HEK293 (cell line): ENCODE data around the gene CADM1.

Source experiments
- MZF1 ChIP-seq: fragments of 450-650 bp; formaldehyde crosslinking; IDR thresholded peaks from 2 replicates; pipeline ENCODE4 v1.5.1; 2017; ENCODE audit warnings: missing biosample characterization, missing genetic modification characterization, borderline replicate concordance
- OVOL3 ChIP-seq: fragments of 450-650 bp; formaldehyde crosslinking; IDR thresholded peaks from 2 replicates; pipeline ENCODE4 v1.5.1; 2016; ENCODE audit warnings: missing biosample characterization, missing genetic modification characterization
- ZNF747 ChIP-seq: fragments of 450-650 bp; formaldehyde crosslinking; IDR thresholded peaks from 2 replicates; pipeline ENCODE4 v1.5.1; 2016; ENCODE audit warnings: missing biosample characterization, missing genetic modification characterization
- ZSCAN30 ChIP-seq: fragments of 450-650 bp; IDR thresholded peaks from 2 replicates; pipeline ENCODE4 v1.5.1; 2018; ENCODE audit warnings: missing biosample characterization, mild to moderate bottlenecking, missing genetic modification characterization, moderate library complexity
- TF ChIP-seq, protein P1 (sequence below): fragments of 450-650 bp; formaldehyde crosslinking; IDR thresholded peaks from 2 replicates; pipeline ENCODE4 v1.5.1; 2016; ENCODE audit warnings: missing biosample characterization, missing genetic modification characterization
- TF ChIP-seq, protein P2 (sequence below): fragments of 450-650 bp; formaldehyde crosslinking; IDR thresholded peaks from 2 replicates; pipeline ENCODE4 v1.5.1; 2016; ENCODE audit warnings: missing biosample characterization, missing genetic modification characterization

DNA sequence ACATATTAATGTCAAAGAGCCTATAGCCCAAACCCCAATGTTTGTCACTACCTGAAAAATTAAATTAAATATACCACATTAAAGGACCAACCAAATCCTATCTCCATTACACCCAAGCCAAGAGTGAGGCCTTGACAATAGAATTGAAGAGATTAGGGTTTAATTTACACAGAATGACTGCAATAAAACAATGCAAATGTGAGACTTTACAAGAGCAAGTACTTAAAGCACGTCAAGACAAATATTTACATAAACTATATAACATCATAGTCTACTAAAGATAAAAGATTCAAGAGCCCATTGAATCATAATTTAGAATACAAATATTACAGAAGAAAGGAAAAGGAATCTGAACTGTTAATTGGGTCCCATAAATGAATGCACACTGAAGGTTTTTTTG, 85.6 kb downstream of the CADM1 start:
- TF ChIP-seq, protein P1, sequence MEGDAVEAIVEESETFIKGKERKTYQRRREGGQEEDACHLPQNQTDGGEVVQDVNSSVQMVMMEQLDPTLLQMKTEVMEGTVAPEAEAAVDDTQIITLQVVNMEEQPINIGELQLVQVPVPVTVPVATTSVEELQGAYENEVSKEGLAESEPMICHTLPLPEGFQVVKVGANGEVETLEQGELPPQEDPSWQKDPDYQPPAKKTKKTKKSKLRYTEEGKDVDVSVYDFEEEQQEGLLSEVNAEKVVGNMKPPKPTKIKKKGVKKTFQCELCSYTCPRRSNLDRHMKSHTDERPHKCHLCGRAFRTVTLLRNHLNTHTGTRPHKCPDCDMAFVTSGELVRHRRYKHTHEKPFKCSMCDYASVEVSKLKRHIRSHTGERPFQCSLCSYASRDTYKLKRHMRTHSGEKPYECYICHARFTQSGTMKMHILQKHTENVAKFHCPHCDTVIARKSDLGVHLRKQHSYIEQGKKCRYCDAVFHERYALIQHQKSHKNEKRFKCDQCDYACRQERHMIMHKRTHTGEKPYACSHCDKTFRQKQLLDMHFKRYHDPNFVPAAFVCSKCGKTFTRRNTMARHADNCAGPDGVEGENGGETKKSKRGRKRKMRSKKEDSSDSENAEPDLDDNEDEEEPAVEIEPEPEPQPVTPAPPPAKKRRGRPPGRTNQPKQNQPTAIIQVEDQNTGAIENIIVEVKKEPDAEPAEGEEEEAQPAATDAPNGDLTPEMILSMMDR (tag by site-specific recombination) = no peak
- TF ChIP-seq MZF1 = no peak
- no peak for TF ChIP-seq OVOL3
- no peak for TF ChIP-seq ZSCAN30 (tag by site-specific recombination)
- TF ChIP-seq, protein P2, sequence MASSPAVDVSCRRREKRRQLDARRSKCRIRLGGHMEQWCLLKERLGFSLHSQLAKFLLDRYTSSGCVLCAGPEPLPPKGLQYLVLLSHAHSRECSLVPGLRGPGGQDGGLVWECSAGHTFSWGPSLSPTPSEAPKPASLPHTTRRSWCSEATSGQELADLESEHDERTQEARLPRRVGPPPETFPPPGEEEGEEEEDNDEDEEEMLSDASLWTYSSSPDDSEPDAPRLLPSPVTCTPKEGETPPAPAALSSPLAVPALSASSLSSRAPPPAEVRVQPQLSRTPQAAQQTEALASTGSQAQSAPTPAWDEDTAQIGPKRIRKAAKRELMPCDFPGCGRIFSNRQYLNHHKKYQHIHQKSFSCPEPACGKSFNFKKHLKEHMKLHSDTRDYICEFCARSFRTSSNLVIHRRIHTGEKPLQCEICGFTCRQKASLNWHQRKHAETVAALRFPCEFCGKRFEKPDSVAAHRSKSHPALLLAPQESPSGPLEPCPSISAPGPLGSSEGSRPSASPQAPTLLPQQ (tag by site-specific recombination) = no peak
- no peak for TF ChIP-seq ZNF747 (tag by site-specific recombination)
